Ecto neural progenitor cell (in vitro differentiated cells): ENCODE results near the gene NEFH.
"Not testable (repeated sequence)": the region's sequence is repeated elsewhere in the genome, so short reads cannot be mapped to it uniquely, and the experiment has no call there.

Experiments used
- DNase-seq: peaks from one replicate; pipeline ENCODE4 v3.0.0-alpha.2; 2018; ENCODE audit warnings: low spot score

Gene NEFH

GRCh38 chr22:29464581-29464980, 15.4 kb upstream of the NEFH start:
- DNase-seq: no peak

GRCh38 chr22:29469755-29470154, 10.3 kb upstream of the NEFH start:
- DNase-seq: no peak

DNA sequence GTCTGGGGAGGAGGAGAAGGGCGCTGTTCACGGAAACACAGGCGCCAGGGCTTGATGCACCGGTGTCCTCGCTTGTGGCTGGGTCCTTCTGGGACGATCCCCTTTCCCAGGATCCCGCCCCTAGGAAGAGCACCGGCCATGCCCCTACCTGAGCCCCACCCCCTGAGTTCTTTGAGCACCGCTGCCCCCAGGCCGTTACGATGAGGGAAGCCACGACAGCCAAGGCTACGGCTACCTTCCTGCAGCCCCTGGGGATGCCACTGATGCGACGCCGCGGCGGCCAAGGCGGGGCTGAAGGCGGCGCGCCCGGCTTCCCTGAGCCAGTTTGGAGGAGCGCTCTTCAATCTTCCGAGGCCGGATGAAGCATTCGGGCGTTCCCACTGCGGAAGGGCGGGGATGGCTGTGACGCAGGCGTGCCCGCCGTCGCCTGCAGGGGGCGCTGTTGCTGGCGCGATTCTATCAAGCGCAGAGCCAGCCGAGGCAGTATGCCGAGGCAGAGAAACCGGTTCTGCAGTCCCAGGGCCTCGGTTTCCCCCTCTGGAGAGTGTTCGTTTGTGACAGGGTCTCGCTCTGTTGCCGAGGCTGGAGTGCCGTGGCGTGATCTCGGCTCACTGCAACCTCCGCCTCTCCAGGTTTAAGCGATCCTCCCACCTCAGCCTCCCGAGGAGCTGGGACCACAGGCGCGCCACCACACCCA, 9.7 kb upstream of the NEFH start:
- peak; percentile 93 for DNase-seq

GRCh38 chr22:29473001-29473400, 7.0 kb upstream of the NEFH start:
- no peak for DNase-seq

GRCh38 chr22:29475550-29475949, 4.5 kb upstream of the NEFH start:
- no peak for DNase-seq

DNA sequence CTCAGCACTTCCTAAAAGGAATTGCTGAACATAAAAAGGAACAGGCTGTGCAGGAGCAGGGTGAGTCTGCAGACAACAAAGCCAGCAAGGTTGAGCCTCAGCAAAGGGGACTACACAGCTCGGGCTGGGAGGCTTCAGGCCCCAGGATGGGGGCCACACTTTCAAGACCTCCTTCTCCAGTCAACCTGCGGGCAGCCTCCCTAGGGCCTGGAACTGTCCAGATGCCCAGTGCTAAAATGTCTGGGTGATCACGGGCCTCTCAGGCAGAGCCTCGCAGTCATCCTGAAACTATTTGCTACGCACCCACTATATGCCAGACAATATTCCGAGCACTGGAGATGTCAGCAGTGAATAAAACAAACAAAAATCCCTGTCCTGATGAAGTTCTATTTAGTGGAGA, 3.9 kb upstream of the NEFH start:
- DNase-seq: no peak

DNA sequence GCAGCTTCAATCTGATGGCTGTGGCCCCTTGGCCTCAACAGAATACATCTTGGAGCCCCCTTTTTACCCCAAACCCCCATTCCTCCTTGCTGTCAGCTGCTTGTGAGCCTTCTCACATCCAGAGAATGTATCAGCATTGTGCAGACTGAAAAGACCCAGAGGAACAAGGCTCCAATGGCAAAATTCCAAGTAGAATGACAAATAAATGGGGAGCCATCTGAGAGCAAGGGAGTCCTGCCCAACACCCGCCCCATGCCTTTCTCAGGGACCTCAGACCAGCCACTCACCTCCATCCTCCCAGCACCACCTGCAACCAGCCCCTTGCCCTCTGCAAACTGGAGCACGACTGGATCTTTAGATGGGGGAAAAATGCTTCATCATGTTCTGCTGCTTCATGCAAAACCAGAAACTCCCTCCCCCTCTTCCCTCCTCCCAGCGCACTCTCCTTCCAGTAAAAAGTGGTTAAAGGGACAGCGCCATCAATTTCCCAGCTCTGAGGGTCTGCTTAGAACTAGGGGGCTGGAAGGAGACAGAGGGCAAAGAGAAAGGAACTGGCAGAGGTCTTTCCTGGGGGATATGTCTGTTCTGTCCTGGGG, 2.2 kb upstream of the NEFH start:
- no peak for DNase-seq

DNA sequence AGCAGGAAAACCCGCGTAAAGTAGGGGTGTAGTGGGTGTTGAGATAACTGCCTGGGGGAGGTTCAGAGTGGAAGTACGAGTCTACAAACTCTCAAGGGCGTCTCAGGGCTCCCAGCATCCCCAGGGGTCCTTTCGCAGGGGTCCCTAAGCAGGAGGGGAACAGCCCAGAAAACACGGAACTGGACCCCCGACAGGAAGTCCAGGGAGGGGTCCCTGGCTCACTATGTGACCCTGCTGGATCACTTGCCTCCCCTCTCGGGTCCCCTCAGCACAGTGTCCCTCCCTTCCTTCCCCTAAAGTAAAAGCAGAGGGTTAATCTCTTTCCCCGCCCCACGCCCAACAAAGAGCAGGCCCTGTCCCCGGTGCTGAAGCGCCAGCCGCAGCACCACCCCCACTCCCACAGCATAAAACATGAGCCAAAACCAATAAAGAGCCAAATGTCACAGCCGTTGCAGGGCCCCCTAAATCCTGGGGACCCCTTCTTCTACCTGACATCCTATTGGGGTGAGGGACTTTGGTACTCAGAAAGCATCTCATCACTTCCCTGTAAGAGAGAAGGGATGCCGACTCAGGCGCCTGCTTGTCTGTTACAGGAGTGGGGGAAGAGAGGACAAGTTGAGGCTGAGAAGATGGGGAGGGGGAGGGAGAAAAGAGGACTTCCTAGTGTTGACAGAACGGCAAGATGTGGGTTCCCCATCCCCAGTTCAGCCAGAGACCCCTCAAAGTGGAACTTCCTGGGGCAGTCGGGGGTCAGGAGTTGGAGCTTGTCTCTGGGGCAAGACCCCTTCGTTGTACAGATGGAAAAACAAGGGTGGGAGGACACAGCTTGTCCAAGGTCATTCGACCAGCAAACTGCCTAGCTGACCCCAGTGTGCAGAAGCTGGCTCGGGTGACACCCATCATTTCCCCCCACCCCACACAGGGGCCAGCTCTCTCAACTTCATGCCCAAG, 1.4 kb upstream of the NEFH start:
- peak; percentile 82 for DNase-seq

- no peak for DNase-seq
Measured at GRCh38 chr22:29480262-29480511, 169 bp downstream of the NEFH start.

- peak; percentile 71 for DNase-seq
Measured at GRCh38 chr22:29480512-29481264, 670 bp downstream of the NEFH start.

- no peak for DNase-seq
Measured at GRCh38 chr22:29481265-29482000, 1.4 kb downstream of the NEFH start.

DNA sequence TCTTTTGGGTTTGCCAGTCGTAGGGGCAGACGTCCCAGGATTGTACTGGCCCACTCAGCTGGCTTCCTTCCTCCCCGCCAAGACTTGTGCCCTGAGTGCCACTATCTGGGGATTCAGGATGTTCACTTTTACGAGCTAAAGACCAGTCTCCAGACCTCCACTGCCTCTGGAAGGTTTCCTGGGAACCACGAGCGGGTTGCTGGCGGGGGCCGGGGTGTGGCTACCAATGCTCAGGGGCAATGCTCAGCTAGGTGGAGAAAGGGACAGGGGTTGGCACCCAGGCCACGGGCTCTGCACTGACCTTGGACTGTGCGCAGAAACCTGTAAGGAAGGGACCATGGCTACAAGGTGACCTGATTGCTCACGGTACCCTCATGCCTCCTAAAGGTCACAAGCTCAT, 2.2 kb downstream of the NEFH start:
- DNase-seq: no peak

DNA sequence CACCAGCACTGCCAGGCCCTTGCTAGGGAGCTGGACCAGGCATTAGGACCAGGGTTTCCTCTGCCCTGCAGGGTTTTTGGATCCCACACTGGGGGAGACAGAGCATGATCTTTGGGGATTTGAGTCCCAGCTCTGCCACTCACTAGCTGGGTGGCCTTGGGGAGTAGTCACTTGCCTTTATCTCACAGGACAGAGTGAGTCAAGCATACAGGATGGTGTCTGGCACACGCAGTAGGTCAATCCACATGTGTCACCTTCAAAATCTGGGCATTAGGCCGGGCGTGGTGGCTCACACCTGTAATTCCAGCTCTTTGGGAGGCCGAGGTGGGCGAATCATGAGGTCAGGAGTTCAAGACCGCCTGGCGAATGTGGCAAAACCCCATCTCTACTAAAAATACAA, 2.7 kb downstream of the NEFH start:
- DNase-seq: no peak

GRCh38 chr22:29483254-29483653, 3.2 kb downstream of the NEFH start:
- no peak for DNase-seq

DNA sequence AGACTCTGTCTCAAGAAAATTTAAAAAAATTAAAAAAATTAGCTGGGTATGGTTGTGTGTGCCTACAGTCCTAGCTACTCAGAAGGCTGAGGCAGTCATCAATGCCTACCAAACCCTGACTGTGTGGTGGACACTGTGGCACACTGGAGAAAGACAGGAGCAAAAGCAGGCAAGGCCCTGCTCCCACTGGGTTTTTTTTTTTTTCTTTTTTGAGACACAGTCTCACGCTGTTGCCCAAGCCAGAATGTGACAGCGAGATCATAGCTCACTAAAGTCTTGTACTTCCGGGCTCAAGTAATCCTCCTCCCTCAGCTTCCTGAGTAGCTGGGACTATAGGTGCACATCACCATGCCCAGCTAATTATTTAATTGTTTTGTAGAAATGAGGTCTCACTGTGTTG, 4.6 kb downstream of the NEFH start:
- no peak for DNase-seq

DNA sequence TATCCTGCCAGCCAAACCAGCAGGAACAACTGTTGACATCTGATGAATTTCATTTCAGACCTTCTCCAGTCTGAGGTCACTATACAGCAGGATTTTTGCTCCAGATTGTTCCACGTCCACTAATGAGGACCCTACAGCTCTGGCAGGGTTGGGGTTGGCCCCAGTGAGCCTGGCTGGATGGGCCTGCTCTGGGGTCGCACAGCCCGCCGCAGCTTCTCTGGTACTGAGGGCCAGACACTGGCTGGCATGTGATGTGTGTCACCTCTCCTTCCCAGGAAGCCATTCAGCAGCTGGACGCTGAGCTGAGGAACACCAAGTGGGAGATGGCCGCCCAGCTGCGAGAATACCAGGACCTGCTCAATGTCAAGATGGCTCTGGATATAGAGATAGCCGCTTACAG, 5.4 kb downstream of the NEFH start:
- DNase-seq: no peak

GRCh38 chr22:29487426-29487986, 7.5 kb downstream of the NEFH start:
- DNase-seq: no peak

- not testable (repeated sequence) for DNase-seq
Measured at GRCh38 chr22:29489127-29489780, 9.2 kb downstream of the NEFH start.

DNA sequence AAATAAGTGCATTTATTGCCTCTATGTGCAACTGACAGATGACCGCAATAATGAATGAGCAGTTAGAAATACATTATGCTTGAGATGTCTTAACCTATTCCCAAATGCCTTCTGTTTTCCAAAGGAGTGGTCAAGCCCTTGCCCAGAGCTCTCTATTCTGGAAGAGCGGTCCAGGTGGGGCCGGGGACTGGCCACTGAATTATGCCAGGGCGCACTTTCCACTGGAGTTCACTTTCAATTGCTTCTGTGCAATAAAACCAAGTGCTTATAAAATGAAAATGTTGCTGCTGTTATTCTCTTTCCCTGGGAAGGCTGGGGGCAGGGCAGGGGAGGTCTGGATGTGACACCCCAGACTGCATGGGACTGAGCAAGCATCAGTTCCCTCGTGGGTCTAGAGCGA, 11.0 kb downstream of the NEFH start:
- no peak for DNase-seq

GRCh38 chr22:29493636-29494035, 13.6 kb downstream of the NEFH start:
- DNase-seq: no peak

GRCh38 chr22:29499852-29500251, 19.8 kb downstream of the NEFH start:
- no peak for DNase-seq
